Psoas muscle (tissue), 8 donors: Measurements from ENCODE around the gene CDK14. TPM values are rescaled to one million over a fixed set of nuclear protein-coding genes. Genes with fewer than 3 reads are reported as not detected.

ENCODE experiments used
- ATAC-seq, 4 donors: fragments of 200-7000 bp; cut with Tn5 transposase; one replicate each; pipeline ENCODE4 v1.9.1; 2020; ENCODE audit warnings: moderate library complexity in 3 of 4, mild to moderate bottlenecking in 2 of 4
- DNase-seq, 2 donors: peaks; one replicate each; pipeline ENCODE4 v3.0.0-alpha.2; 2020
- H3K27ac ChIP-seq: fragments of 200-600 bp; one replicate; pipeline ENCODE4 v1.8.0; 2022
- H3K27me3 ChIP-seq, 3 donors: fragments of 200-600 bp in 1 of 3; one replicate each; pipeline versions ENCODE4 v1.6.1 to v1.8.0; 2013 to 2022; ENCODE audit warnings: low read length in 2 of 3, mild to moderate bottlenecking in 2 of 3, moderate library complexity in 1 of 3; ENCODE audit not compliant: insufficient read depth in 3 of 3
- H3K36me3 ChIP-seq, 2 donors: fragments of 200-600 bp in 1 of 2; one replicate each; pipeline versions ENCODE4 v1.6.1 to v1.8.0; 2013 to 2022; ENCODE audit warnings: low read depth in 1 of 2, mild to moderate bottlenecking in 1 of 2, moderate library complexity in 1 of 2; ENCODE audit not compliant: insufficient read depth in 1 of 2
- H3K4me1 ChIP-seq: fragments of 200-600 bp; one replicate; pipeline ENCODE4 v1.8.0; 2022
- H3K4me3 ChIP-seq: fragments of 200-600 bp; one replicate; pipeline ENCODE4 v1.8.0; 2022; ENCODE audit warnings: mild to moderate bottlenecking
- H3K9me3 ChIP-seq: fragments of 200-600 bp; one replicate; pipeline ENCODE4 v1.8.0; 2022
- CTCF ChIP-seq: fragments of 200-600 bp; IDR thresholded peaks from one replicate; pipeline ENCODE4 v1.8.0; 2022; ENCODE audit warnings: antibody characterized with exemption
- WGBS, 3 donors: extraction: QIAGEN DNeasy Blood & Tissue Kit; methylation state at CpG; one replicate each; pipeline versions ENCODE4 v1.1.6 to v1.1.7; 2013; 5-methylcytosine and 5-hydroxymethylcytosine counted together
- intact Hi-C, 2 donors: fragments of 100-400 bp; cut with DNase I; formaldehyde crosslinking; loops; one replicate each; pipeline versions ENCODE4 v1.11.0 to v1.14.2; 2022
- polyA plus RNA-seq, 3 donors: library from polyadenylated mRNA; stranded (reverse); fragments of 200-250 nt; gene quantifications; one replicate each; pipeline ENCODE4 v1.2.3, GENCODE V29; 2013
- total RNA-seq, 4 donors: library from RNA; stranded (reverse); fragmentation: NEBNext Ultra II Directional in 2 of 4; extraction: Animal tissue kit (Norgen Biotek cat#: 25700) in 2 of 4; gene quantifications; one replicate each; pipeline versions ENCODE4 v1.2.1 to v1.2.4, GENCODE V29; 2021 to 2023
- donor health status: healthy with polysubstance abuse.
- donor health status: DM: no; HTN: no; CAD: no; lungs with moderate emphysema.
- donor health status: Bipolar disorder and iron deficiency.
- donor health status: healthy.
- donor health status: DM: yes; HTN: yes; CAD: no.
- donor health status: DM: no; HTN: no; CAD: no.
- donor health status: DM: no; HTN: no; CAD: no.
- donor health status: DM: yes; HTN: yes; CAD: no.

The CDK14 gene
- total and polyA plus RNA-seq, 7 donors: 1.7 to 16.6 (median 10.6) TPM

DNA sequence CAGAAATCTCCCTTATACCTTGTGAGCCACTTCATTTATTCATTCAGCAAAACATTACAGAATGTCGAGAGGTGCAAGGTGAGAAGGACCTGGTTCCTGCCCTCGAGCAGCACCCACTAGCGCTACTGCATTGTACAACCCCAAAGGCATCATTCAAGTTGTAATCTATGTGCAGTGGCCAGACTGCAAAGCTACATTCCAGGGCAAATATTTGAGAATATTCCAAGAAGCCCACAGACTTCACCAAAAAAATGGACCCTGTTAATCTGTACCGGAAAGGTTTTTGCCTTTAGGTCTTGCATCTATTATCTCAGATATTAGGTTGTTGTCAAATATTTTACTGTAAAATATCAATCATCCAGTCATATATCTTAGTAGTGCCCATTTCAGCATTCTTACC, 372.8 kb downstream of the CDK14 start:
- WGBS, 3 donors: 88 to 92% (median 89%) methylated on average over 4 of the region's 4 CpGs
- H3K27ac ChIP-seq: no peak overlapping the region
- DNase-seq (no peak), ATAC-seq (no peak)
- H3K36me3 ChIP-seq: no peaks in the 10 kb centered on the region
- no peaks in the 10 kb centered on the region for H3K27me3 ChIP-seq
- intact Hi-C loops: no loop called here
- no peak overlapping the region for H3K4me3 ChIP-seq
- TF ChIP-seq CTCF: no peak
- no peaks in the 10 kb centered on the region for H3K4me1 ChIP-seq
- H3K9me3 ChIP-seq: no peaks in the 10 kb centered on the region

GRCh38 chr7:90972906-90973550, 376.9 kb downstream of the CDK14 start:
- no peaks in the 10 kb centered on the region for H3K4me1 ChIP-seq
- ATAC-seq: no peak
- H3K36me3 ChIP-seq: no peaks in the 10 kb centered on the region
- no peak overlapping the region for H3K4me3 ChIP-seq
- no peak for DNase-seq
- no peak for TF ChIP-seq CTCF
- H3K27ac ChIP-seq: no peak overlapping the region
- WGBS, 3 donors: 74 to 87% (median 79%) methylated on average over 4 of the region's 4 CpGs
- no peaks in the 10 kb centered on the region for H3K9me3 ChIP-seq
- intact Hi-C loops: no loop called here
- no peaks in the 10 kb centered on the region for H3K27me3 ChIP-seq

DNA sequence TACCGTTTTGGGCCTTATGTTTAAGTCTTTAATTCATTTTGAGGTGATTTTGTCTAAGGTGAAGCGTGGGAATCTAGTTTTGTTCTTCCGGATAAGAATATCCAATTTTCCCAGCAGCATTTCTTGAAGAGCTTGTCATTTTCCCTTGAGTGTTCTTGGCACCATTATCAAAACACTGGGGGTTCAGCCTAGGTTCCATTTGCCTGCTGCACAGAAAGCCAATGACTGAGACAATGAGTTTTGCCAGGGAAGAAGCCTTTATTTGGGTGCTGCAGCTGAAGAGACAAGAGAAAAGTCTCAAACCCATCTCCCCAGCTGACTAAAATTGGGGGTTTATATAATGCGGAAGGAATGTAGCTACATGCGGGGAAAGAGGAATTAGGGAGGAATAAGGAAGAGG, 380.9 kb downstream of the CDK14 start:
- DNase-seq (no peak), ATAC-seq (no peak)
- Histone ChIP-seq H3K36me3 (no peaks in the 10 kb centered on the region), H3K4me1 (no peaks in the 10 kb centered on the region), H3K4me3 (no peak overlapping the region), H3K27ac (no peak overlapping the region), H3K27me3 (no peaks in the 10 kb centered on the region), H3K9me3 (no peaks in the 10 kb centered on the region)
- no peak for TF ChIP-seq CTCF
- 93 to 97% (median 94%) methylated on average over 5 of the region's 5 CpGs for WGBS, 3 donors
- intact Hi-C loops: no loop called here

DNA sequence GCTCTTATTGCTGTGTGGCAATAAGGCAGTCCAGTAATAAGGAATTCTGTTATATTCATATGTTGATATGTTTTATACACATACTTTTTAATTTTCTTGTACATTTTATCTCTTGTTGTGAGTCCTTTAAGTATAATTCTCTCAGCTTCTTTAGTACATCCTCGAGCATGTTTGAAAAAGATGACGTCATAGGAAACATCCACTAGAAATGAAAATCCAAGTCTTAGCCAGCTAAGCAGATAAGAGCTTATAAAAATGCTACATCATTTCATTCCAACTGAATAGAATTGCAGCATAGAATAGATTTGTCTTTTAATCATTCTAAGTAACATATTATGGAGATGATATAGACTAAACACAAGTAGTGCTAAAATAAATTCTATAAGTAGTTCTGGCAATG, 384.4 kb downstream of the CDK14 start:
- no peaks in the 10 kb centered on the region for H3K27me3 ChIP-seq
- H3K4me3 ChIP-seq: no peak overlapping the region
- no peaks in the 10 kb centered on the region for H3K9me3 ChIP-seq
- intact Hi-C loops: no loop called here
- peaks cover 0 to 4% of the 10 kb centered on the region in 2 donors for H3K36me3 ChIP-seq
- no peak for ATAC-seq
- no peak for TF ChIP-seq CTCF
- DNase-seq: no peak
- H3K4me1 ChIP-seq: no peaks in the 10 kb centered on the region
- H3K27ac ChIP-seq: no peak overlapping the region
- WGBS, 3 donors: 41 to 62% (median 45%) methylated on average over 2 of the region's 2 CpGs

GRCh38 chr7:90982228-90982627, 386.1 kb downstream of the CDK14 start:
- 98% methylated on average over 2 of the region's 2 CpGs for WGBS, 3 donors
- H3K27me3 ChIP-seq: no peaks in the 10 kb centered on the region
- intact Hi-C loops: no loop called here
- no peak overlapping the region for H3K4me3 ChIP-seq
- no peaks in the 10 kb centered on the region for H3K9me3 ChIP-seq
- DNase-seq (no peak), ATAC-seq (no peak)
- no peak for TF ChIP-seq CTCF
- no peak overlapping the region for H3K27ac ChIP-seq
- peaks cover 0 to 4% of the 10 kb centered on the region in 2 donors for H3K36me3 ChIP-seq
- H3K4me1 ChIP-seq: no peaks in the 10 kb centered on the region
